WTC11 (cell line): ENCODE results near the gene CPNE1. TPM values are rescaled to one million over a fixed set of nuclear protein-coding genes. Genes with fewer than 3 reads are reported as not detected.

ENCODE experiments used
- ATAC-seq: fragments of 200-7000 bp; cut with Tn5 transposase; 2 replicates; pipeline ENCODE4 v1.10.0; 2021; ENCODE audit warnings: mild to moderate bottlenecking, moderate library complexity
- CTCF ChIA-PET: fragments of 300-600 bp; sonication (Branson Sonifier 250); formaldehyde crosslinking; loops from one replicate; lab custom pipeline; 2021; ENCODE audit warnings: antibody characterized with exemption; lab: Charles Lee
- POLR2A ChIA-PET: fragments of 350-600 bp; sonication (Branson Sonifier 250); formaldehyde crosslinking; loops from one replicate; lab custom pipeline; 2021; ENCODE audit warnings: antibody characterized with exemption; lab: Charles Lee
- DNase-seq: peaks from one replicate; pipeline ENCODE4 v3.0.0; 2021; ENCODE audit warnings: low spot score
- H3K27ac Mint-ChIP-seq: 2 replicates; pipeline ENCODE4 v1.8.0; 2021; ENCODE audit warnings: mixed read lengths
- H3K27me3 Mint-ChIP-seq: 2 replicates; pipeline ENCODE4 v1.8.0; 2021; ENCODE audit warnings: low read depth, mild to moderate bottlenecking, moderate library complexity, mixed read lengths
- H3K36me3 Mint-ChIP-seq: 2 replicates; pipeline ENCODE4 v1.8.0; 2021; ENCODE audit warnings: mixed read lengths
- H3K4me1 Mint-ChIP-seq: 2 replicates; pipeline ENCODE4 v1.8.0; 2022; ENCODE audit warnings: mixed read lengths
- H3K4me3 Mint-ChIP-seq: 2 replicates; pipeline ENCODE4 v1.8.0; 2021; ENCODE audit warnings: mild to moderate bottlenecking, moderate library complexity, mixed read lengths
- H3K9me3 Mint-ChIP-seq: 2 replicates; pipeline ENCODE4 v1.8.0; 2021; ENCODE audit warnings: mixed read lengths
- CBFB ChIP-seq: sonication (generic); formaldehyde crosslinking; IDR thresholded peaks from 2 replicates; pipeline ENCODE4 v1.8.1; 2022; ENCODE audit warnings: mild to moderate bottlenecking, low read depth, missing genetic modification reagents
- EMX1 ChIP-seq: fragments of 250-450 bp; sonication (Bioruptor Pico); IDR thresholded peaks from 2 replicates; pipeline ENCODE4 v1.8.0; 2021; ENCODE audit warnings: mild to moderate bottlenecking
- ETV6 ChIP-seq: sonication (generic); formaldehyde crosslinking; IDR thresholded peaks from 2 replicates; pipeline ENCODE4 v1.8.1; 2022; ENCODE audit warnings: mild to moderate bottlenecking, missing genetic modification reagents
- GABPB1 ChIP-seq: sonication (generic); formaldehyde crosslinking; IDR thresholded peaks from 2 replicates; pipeline ENCODE4 v1.8.1; 2023; ENCODE audit warnings: mild to moderate bottlenecking, missing genetic modification reagents
- IRF2 ChIP-seq: sonication (generic); formaldehyde crosslinking; IDR thresholded peaks from 2 replicates; pipeline ENCODE4 v1.8.0; 2022; ENCODE audit warnings: low read depth, missing genetic modification reagents, borderline replicate concordance
- JAZF1 ChIP-seq: fragments of 250-450 bp; sonication (Bioruptor Pico); IDR thresholded peaks from 2 replicates; pipeline ENCODE4 v1.9.0; 2021; ENCODE audit warnings: moderate library complexity, mild to moderate bottlenecking, inconsistent platforms
- JUN ChIP-seq: sonication (generic); formaldehyde crosslinking; IDR thresholded peaks from 2 replicates; pipeline ENCODE4 v1.8.0; 2023; ENCODE audit warnings: mild to moderate bottlenecking, missing genetic modification reagents
- MYBL2 ChIP-seq: sonication (generic); formaldehyde crosslinking; IDR thresholded peaks from 2 replicates; pipeline ENCODE4 v1.8.1; 2023; ENCODE audit warnings: mild to moderate bottlenecking, moderate library complexity, missing genetic modification reagents
- NR1H2 ChIP-seq: sonication (generic); formaldehyde crosslinking; IDR thresholded peaks from 2 replicates; pipeline ENCODE4 v1.9.0; 2021; ENCODE audit warnings: mild to moderate bottlenecking, moderate library complexity, missing genetic modification reagents
- NR2C2 ChIP-seq: sonication (generic); formaldehyde crosslinking; IDR thresholded peaks from 2 replicates; pipeline ENCODE4 v1.8.0; 2022; ENCODE audit warnings: mild to moderate bottlenecking, missing genetic modification reagents
- RORB ChIP-seq: fragments of 250-450 bp; sonication (Bioruptor Pico); IDR thresholded peaks from 2 replicates; pipeline ENCODE4 v1.9.0; 2021; ENCODE audit warnings: mild to moderate bottlenecking
- SMAD4 ChIP-seq: sonication (generic); formaldehyde crosslinking; IDR thresholded peaks from 2 replicates; pipeline ENCODE4 v1.8.0; 2022; ENCODE audit warnings: mild to moderate bottlenecking, missing genetic modification reagents
- SOX15 ChIP-seq: fragments of 250-450 bp; sonication (Bioruptor Pico); IDR thresholded peaks from 2 replicates; pipeline ENCODE4 v1.9.0; 2021; ENCODE audit warnings: mild to moderate bottlenecking
- TCF7 ChIP-seq: sonication (generic); formaldehyde crosslinking; IDR thresholded peaks from 2 replicates; pipeline ENCODE4 v1.8.0; 2022; ENCODE audit warnings: mild to moderate bottlenecking, low read depth, missing genetic modification reagents, moderate library complexity
- ZNF121 ChIP-seq: sonication (generic); formaldehyde crosslinking; IDR thresholded peaks from 2 replicates; pipeline ENCODE4 v1.8.0; 2023; ENCODE audit warnings: missing genetic modification reagents
- ZNF263 ChIP-seq: sonication (generic); formaldehyde crosslinking; IDR thresholded peaks from 2 replicates; pipeline ENCODE4 v1.8.1; 2022; ENCODE audit warnings: low read depth, mild to moderate bottlenecking, moderate library complexity, missing genetic modification reagents
- ZNF423 ChIP-seq: fragments of 250-450 bp; sonication (Bioruptor Pico); IDR thresholded peaks from 2 replicates; pipeline ENCODE4 v2.1.2; 2022; ENCODE audit warnings: mild to moderate bottlenecking, moderate library complexity
- ZNF671 ChIP-seq: fragments of 250-450 bp; sonication (Bioruptor Pico); IDR thresholded peaks from 2 replicates; pipeline ENCODE4 v1.8.0; 2021; ENCODE audit warnings: mild to moderate bottlenecking
- total RNA-seq: library from RNA; stranded (reverse); gene quantifications from 3 replicates; pipeline ENCODE4 v1.2.3, GENCODE V29; 2021
- TF ChIP-seq, protein P1 (sequence below): sonication (generic); formaldehyde crosslinking; conservative IDR thresholded peaks from 2 replicates; pipeline ENCODE4 v1.8.1; 2023; ENCODE audit warnings: mild to moderate bottlenecking, low read depth, missing genetic modification reagents, moderate library complexity
- TF ChIP-seq, protein P2 (sequence below): fragments of 250-450 bp; sonication (Bioruptor Pico); IDR thresholded peaks from 2 replicates; pipeline ENCODE4 v1.9.0; 2021; ENCODE audit warnings: mild to moderate bottlenecking
- TF ChIP-seq, protein P3 (sequence below): fragments of 250-450 bp; sonication (Bioruptor Pico); IDR thresholded peaks from 2 replicates; pipeline ENCODE4 v1.9.0; 2021; ENCODE audit warnings: mild to moderate bottlenecking
- TF ChIP-seq, protein P4 (sequence below): sonication (generic); formaldehyde crosslinking; IDR thresholded peaks from 2 replicates; pipeline ENCODE4 v1.8.0; 2023; ENCODE audit warnings: missing genetic modification reagents, mild to moderate bottlenecking, borderline replicate concordance
- TF ChIP-seq, protein P5 (sequence below): sonication (generic); formaldehyde crosslinking; IDR thresholded peaks from 2 replicates; pipeline ENCODE4 v1.8.1; 2023; ENCODE audit warnings: mild to moderate bottlenecking, missing genetic modification reagents

The CPNE1 gene
- total RNA-seq, 1 experiment from 2014 or later, result 312 TPM

DNA sequence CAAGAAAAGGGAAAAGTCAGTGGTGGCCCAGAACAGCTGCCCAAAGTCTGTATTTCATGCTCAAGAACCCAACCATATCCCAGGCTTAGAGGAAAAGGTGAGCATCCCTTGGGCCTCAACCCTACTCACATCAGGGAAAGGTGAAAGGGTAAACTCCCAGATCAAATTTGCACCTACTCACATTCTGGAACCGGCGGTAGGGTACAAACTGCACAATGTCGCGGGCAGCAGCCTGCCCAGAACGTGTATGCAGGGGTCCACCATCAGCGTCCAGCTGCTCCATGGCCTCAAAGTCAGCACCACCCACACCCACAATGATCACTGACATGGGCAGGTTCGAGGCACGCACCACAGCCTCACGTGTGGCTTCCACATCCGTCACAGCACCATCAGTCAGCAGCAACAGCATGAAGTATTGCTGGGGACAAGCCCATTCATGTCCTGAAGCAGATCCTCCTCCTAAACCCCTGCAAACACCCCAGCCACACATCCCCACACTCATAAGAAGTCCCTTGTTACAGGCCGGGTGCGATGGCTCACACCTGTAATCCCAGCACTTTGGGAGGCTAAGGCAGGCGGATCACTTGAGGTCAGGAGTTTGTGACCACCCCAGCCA is 38.2 kb downstream of the CPNE1 start:
- peaks cover 4% of the 10 kb centered on the region; the same call in 1 of the 2 replicates for H3K9me3 Mint-ChIP-seq
- H3K4me3 Mint-ChIP-seq, result no peak overlapping the region
- ChIA-PET POLR2A (interaction anchor here (0.9 kb wide), 1 partner anchor 8 kb away, joined by 4 read pairs; no protein-coding TSS in a partner anchor), CTCF (no interaction called here)
- H3K27me3 Mint-ChIP-seq, result no peaks in the 10 kb centered on the region
- peaks cover 55% of the 10 kb centered on the region for H3K36me3 Mint-ChIP-seq
- TF ChIP-seq SMAD4 (CRISPR knock-in tag) (no peak), ZNF423 (CRISPR knock-in tag) (no peak), CBFB (CRISPR knock-in tag) (no peak), ZNF671 (no peak), SOX15 (no peak), IRF2 (no peak), NR1H2 (CRISPR knock-in tag) (no peak), GABPB1 (CRISPR knock-in tag) (no peak), ZNF263 (no peak), TCF7 (CRISPR knock-in tag) (no peak), JAZF1 (no peak)
- TF ChIP-seq, protein P1, sequence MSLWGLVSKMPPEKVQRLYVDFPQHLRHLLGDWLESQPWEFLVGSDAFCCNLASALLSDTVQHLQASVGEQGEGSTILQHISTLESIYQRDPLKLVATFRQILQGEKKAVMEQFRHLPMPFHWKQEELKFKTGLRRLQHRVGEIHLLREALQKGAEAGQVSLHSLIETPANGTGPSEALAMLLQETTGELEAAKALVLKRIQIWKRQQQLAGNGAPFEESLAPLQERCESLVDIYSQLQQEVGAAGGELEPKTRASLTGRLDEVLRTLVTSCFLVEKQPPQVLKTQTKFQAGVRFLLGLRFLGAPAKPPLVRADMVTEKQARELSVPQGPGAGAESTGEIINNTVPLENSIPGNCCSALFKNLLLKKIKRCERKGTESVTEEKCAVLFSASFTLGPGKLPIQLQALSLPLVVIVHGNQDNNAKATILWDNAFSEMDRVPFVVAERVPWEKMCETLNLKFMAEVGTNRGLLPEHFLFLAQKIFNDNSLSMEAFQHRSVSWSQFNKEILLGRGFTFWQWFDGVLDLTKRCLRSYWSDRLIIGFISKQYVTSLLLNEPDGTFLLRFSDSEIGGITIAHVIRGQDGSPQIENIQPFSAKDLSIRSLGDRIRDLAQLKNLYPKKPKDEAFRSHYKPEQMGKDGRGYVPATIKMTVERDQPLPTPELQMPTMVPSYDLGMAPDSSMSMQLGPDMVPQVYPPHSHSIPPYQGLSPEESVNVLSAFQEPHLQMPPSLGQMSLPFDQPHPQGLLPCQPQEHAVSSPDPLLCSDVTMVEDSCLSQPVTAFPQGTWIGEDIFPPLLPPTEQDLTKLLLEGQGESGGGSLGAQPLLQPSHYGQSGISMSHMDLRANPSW (CRISPR knock-in tag), result no peak
- TF ChIP-seq, protein P2, sequence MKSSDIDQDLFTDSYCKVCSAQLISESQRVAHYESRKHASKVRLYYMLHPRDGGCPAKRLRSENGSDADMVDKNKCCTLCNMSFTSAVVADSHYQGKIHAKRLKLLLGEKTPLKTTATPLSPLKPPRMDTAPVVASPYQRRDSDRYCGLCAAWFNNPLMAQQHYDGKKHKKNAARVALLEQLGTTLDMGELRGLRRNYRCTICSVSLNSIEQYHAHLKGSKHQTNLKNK (CRISPR knock-in tag), result no peak
- peak overlapping the region; percentile 70 for H3K27ac Mint-ChIP-seq
- H3K4me1 Mint-ChIP-seq, result no peaks in the 10 kb centered on the region
- DNase-seq (no peak), ATAC-seq (no peak)

DNA sequence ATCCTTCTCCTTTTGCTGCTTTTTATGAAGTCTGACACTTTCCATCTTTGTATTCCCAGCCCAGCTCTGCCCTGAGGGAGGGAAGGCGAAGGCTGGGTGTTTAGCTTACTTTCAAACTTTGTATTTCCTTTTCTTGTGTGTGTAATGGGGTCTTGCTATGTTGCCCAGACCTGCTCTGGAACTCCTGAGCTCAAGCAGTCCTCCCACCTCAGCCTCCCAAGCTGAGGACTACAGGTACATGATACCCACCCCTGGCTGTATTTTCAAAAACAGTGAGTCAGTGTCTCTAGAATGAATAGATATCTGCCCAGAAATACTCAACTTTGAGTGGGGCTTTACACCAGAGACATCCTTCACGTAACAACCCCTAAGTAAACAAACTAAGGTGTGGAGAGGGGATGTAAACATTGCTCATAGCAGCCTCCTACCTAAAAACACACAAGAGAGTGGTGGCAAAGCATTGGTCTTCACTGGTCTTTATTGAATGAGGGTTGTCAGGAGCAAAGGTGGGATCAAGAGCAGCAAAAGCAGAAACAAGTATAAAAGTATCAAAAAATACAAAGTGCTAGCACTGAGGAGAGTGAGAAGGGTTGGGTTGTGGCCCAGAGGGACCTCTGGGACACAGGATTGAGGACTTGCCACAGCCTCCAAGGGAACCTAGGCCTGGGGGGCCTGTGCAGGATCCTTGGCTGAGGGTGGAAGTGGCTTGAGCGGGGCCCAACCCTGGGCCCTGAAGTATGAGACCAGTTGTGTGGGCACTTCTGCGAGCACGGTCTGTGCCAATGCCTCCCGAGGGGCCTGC is 38.9 kb downstream of the CPNE1 start:
- CTCF ChIA-PET, result no interaction called here
- no peak overlapping the region for H3K4me3 Mint-ChIP-seq
- POLR2A ChIA-PET, result no interaction called here
- no peaks in the 10 kb centered on the region for H3K27me3 Mint-ChIP-seq
- no peaks in the 10 kb centered on the region for H3K4me1 Mint-ChIP-seq
- DNase-seq (no peak), ATAC-seq (no peak)
- H3K27ac Mint-ChIP-seq, result peak overlapping the region; percentile 64; the same call in 1 of the 2 replicates
- no peak for TF ChIP-seq ZNF121 (CRISPR knock-in tag)
- TF ChIP-seq EMX1 (CRISPR knock-in tag), result no peak
- TF ChIP-seq ZNF423 (CRISPR knock-in tag), result no peak
- TF ChIP-seq, protein P3, sequence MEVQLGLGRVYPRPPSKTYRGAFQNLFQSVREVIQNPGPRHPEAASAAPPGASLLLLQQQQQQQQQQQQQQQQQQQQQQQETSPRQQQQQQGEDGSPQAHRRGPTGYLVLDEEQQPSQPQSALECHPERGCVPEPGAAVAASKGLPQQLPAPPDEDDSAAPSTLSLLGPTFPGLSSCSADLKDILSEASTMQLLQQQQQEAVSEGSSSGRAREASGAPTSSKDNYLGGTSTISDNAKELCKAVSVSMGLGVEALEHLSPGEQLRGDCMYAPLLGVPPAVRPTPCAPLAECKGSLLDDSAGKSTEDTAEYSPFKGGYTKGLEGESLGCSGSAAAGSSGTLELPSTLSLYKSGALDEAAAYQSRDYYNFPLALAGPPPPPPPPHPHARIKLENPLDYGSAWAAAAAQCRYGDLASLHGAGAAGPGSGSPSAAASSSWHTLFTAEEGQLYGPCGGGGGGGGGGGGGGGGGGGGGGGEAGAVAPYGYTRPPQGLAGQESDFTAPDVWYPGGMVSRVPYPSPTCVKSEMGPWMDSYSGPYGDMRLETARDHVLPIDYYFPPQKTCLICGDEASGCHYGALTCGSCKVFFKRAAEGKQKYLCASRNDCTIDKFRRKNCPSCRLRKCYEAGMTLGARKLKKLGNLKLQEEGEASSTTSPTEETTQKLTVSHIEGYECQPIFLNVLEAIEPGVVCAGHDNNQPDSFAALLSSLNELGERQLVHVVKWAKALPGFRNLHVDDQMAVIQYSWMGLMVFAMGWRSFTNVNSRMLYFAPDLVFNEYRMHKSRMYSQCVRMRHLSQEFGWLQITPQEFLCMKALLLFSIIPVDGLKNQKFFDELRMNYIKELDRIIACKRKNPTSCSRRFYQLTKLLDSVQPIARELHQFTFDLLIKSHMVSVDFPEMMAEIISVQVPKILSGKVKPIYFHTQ, result no peak
- TF ChIP-seq JUN, result no peak
- no peak for TF ChIP-seq NR2C2 (CRISPR knock-in tag)
- no peak for TF ChIP-seq MYBL2
- TF ChIP-seq ETV6 (CRISPR knock-in tag), result no peak
- TF ChIP-seq, protein P4, sequence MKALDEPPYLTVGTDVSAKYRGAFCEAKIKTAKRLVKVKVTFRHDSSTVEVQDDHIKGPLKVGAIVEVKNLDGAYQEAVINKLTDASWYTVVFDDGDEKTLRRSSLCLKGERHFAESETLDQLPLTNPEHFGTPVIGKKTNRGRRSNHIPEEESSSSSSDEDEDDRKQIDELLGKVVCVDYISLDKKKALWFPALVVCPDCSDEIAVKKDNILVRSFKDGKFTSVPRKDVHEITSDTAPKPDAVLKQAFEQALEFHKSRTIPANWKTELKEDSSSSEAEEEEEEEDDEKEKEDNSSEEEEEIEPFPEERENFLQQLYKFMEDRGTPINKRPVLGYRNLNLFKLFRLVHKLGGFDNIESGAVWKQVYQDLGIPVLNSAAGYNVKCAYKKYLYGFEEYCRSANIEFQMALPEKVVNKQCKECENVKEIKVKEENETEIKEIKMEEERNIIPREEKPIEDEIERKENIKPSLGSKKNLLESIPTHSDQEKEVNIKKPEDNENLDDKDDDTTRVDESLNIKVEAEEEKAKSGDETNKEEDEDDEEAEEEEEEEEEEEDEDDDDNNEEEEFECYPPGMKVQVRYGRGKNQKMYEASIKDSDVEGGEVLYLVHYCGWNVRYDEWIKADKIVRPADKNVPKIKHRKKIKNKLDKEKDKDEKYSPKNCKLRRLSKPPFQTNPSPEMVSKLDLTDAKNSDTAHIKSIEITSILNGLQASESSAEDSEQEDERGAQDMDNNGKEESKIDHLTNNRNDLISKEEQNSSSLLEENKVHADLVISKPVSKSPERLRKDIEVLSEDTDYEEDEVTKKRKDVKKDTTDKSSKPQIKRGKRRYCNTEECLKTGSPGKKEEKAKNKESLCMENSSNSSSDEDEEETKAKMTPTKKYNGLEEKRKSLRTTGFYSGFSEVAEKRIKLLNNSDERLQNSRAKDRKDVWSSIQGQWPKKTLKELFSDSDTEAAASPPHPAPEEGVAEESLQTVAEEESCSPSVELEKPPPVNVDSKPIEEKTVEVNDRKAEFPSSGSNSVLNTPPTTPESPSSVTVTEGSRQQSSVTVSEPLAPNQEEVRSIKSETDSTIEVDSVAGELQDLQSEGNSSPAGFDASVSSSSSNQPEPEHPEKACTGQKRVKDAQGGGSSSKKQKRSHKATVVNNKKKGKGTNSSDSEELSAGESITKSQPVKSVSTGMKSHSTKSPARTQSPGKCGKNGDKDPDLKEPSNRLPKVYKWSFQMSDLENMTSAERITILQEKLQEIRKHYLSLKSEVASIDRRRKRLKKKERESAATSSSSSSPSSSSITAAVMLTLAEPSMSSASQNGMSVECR (CRISPR knock-in tag), result no peak
- TF ChIP-seq RORB, result no peak
- TF ChIP-seq, protein P5, sequence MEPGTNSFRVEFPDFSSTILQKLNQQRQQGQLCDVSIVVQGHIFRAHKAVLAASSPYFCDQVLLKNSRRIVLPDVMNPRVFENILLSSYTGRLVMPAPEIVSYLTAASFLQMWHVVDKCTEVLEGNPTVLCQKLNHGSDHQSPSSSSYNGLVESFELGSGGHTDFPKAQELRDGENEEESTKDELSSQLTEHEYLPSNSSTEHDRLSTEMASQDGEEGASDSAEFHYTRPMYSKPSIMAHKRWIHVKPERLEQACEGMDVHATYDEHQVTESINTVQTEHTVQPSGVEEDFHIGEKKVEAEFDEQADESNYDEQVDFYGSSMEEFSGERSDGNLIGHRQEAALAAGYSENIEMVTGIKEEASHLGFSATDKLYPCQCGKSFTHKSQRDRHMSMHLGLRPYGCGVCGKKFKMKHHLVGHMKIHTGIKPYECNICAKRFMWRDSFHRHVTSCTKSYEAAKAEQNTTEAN (CRISPR knock-in tag), result no peak
- H3K9me3 Mint-ChIP-seq, result peaks cover 4% of the 10 kb centered on the region; the same call in 1 of the 2 replicates
- peaks cover 49% of the 10 kb centered on the region for H3K36me3 Mint-ChIP-seq
